Adrenal gland (tissue), 5 donors: ENCODE results near the gene LRRC4C.

Source experiments
- CTCF ChIP-seq, 6 experiments: fragments of 450-650 bp in 4 of 6; fragments of 200-600 bp in 2 of 6; sonication (generic) in 1 of 6; IDR thresholded peaks; 1 replicate in 5 of 6; 2 replicates in 1 of 6; pipeline versions ENCODE4 v1.5.1 to v1.8.0; 2016 to 2021; ENCODE audit warnings: antibody characterized with exemption in 6 of 6, mild to moderate bottlenecking in 2 of 6, moderate library complexity in 1 of 6
- POLR2A ChIP-seq, 2 donors: fragments of 450-650 bp; IDR thresholded peaks; one replicate each; pipeline ENCODE4 v1.6.1; 2017; ENCODE audit warnings: antibody characterized with exemption in 2 of 2, mild to moderate bottlenecking in 2 of 2, moderate library complexity in 1 of 2
- donor health status: DM: no; HTN: no; CAD: no.

GRCh38 chr11:40713083-40713482 is 746.4 kb downstream of the LRRC4C start:
- no peak for TF ChIP-seq CTCF (IDR thresholded peaks at IDR 0.05)
- no peak for TF ChIP-seq POLR2A (IDR thresholded peaks at IDR 0.05)
